Activated CD8-positive, alpha-beta memory T cell treated with anti-CD3 and anti-CD28 coated beads, Interleukin-2, amount 10 ng/mL, durations not matched to agents 7 days and 5 days (primary cell): ENCODE data around the gene ACOD1. TPM values are rescaled to one million over a fixed set of nuclear protein-coding genes. Genes with fewer than 3 reads are reported as not detected.

Experiments
- ATAC-seq: fragments of 150-1000 bp; cut with Tn5 transposase; one replicate; pipeline ENCODE4 v1.10.0; 2021; ENCODE audit warnings: moderate library complexity
- CTCF ChIA-PET: fragments of 350-600 bp; sonication (Branson Sonifier 250); formaldehyde crosslinking; loops from one replicate; lab custom pipeline; 2021; ENCODE audit warnings: antibody characterized with exemption; lab: Charles Lee
- DNase-seq: peaks from one replicate; pipeline ENCODE4 v3.0.0-alpha.2; 2020
- H3K27ac Mint-ChIP-seq: one replicate; pipeline ENCODE4 v1.8.0; 2021; ENCODE audit warnings: mild to moderate bottlenecking, mixed read lengths
- H3K27me3 Mint-ChIP-seq: one replicate; pipeline ENCODE4 v1.8.0; 2021; ENCODE audit warnings: mixed read lengths
- H3K36me3 Mint-ChIP-seq: one replicate; pipeline ENCODE4 v1.8.0; 2021; ENCODE audit warnings: mild to moderate bottlenecking, mixed read lengths
- H3K4me1 Mint-ChIP-seq: one replicate; pipeline ENCODE4 v1.8.0; 2021; ENCODE audit warnings: mixed read lengths
- H3K4me3 Mint-ChIP-seq: one replicate; pipeline ENCODE4 v1.8.0; 2021; ENCODE audit warnings: mild to moderate bottlenecking, moderate library complexity, mixed read lengths
- H3K9me3 Mint-ChIP-seq: one replicate; pipeline ENCODE4 v1.8.0; 2022; ENCODE audit warnings: low read depth, mixed read lengths
- total RNA-seq, 2 experiments: library from RNA; stranded (reverse); gene quantifications; one replicate each; pipeline ENCODE4 v1.2.3, GENCODE V29; 2021

ACOD1 gene
- total RNA-seq, 2 experiments from 2014 or later = not detected

GRCh38 chr13:77002590-77003190, 54.4 kb downstream of the ACOD1 start:
- Mint-ChIP-seq H3K4me1 (peaks cover 16% of the 10 kb centered on the region), H3K36me3 (peaks cover 31% of the 10 kb centered on the region), H3K27ac (peak overlapping the region; percentile 15), H3K4me3 (no peak overlapping the region), H3K27me3 (no peaks in the 10 kb centered on the region), H3K9me3 (no peaks in the 10 kb centered on the region)
- CTCF ChIA-PET = interaction anchor here (0.7 to 2.3 kb wide), 13 partner anchors 9 to 1133 kb away, joined by 3 to 14 read pairs (median 5); partner anchors contain the start of genes CLN5 and FBXL3
- DNase-seq (no peak), ATAC-seq (no peak)

Other genes with a start within 250 kb of the ACOD1 start
- gene KCTD12, start 62.1 kb upstream of the ACOD1 start, total RNA-seq = 1 to 10 TPM; 2.4 to 3.7 TPM
- 1 to 10 TPM; 8.3 to 8.4 TPM for gene CLN5, start 43.6 kb downstream of the ACOD1 start, total RNA-seq
- 10 to 100 TPM; 29.9 to 37.0 TPM for gene FBXL3, start 78.6 kb downstream of the ACOD1 start, total RNA-seq